ENCODE results near the gene NEIL3.
A peak's percentile ranks its signal among the peaks of the same experiment; 100 is the strongest.
"Not testable (repeated sequence)": the region's sequence is repeated elsewhere in the genome, so short reads cannot be mapped to it uniquely, and the experiment has no call there.

NEIL3 gene

GRCh38 chr4:177304094-177304493 lies 5.6 kb upstream of the NEIL3 start:
- in situ Hi-C loops (cut with HindIII; ENCODE audit: low pct_ligation_motif_present, low sequenced_read_pairs), result no loop called here
- no peak overlapping the region for H3K4me3 ChIP-seq (ENCODE audit: low read depth, low read length)
- TF ChIP-seq CTCF (IDR thresholded peaks at IDR 0.05; ENCODE audit: low read depth, low read length, missing control alignments), result no peak

GRCh38 chr4:177304864-177305263 lies 4.8 kb upstream of the NEIL3 start:
- H3K4me3 ChIP-seq (ENCODE audit: low read depth, low read length); DNase-seq; H3K27ac ChIP-seq; H3K27me3 ChIP-seq (replicated peaks); in situ Hi-C loops (cut with HindIII; ENCODE audit: low pct_ligation_motif_present, low sequenced_read_pairs); H3K36me3 ChIP-seq (replicated peaks): not testable (repeated sequence)

More at GRCh38 chr4:177304094-177304493, 5.6 kb upstream of the NEIL3 start:
- no peaks in the 10 kb centered on the region for H3K36me3 ChIP-seq (replicated peaks)
- no peaks in the 10 kb centered on the region for H3K27me3 ChIP-seq (replicated peaks)
- DNase-seq, result no peak
- no peak overlapping the region for H3K27ac ChIP-seq

GRCh38 chr4:177308125-177308524 lies 1.5 kb upstream of the NEIL3 start:
- Histone ChIP-seq H3K27me3 (replicated peaks) (no peaks in the 10 kb centered on the region), H3K4me3 (ENCODE audit: low read depth, low read length) (no peak overlapping the region), H3K27ac (no peak overlapping the region), H3K36me3 (replicated peaks) (no peaks in the 10 kb centered on the region)
- no peak for TF ChIP-seq CTCF (IDR thresholded peaks at IDR 0.05; ENCODE audit: low read depth, low read length, missing control alignments)
- in situ Hi-C loops (cut with HindIII; ENCODE audit: low pct_ligation_motif_present, low sequenced_read_pairs), result no loop called here
- peak; percentile 12 for DNase-seq

- no peak for TF ChIP-seq CTCF (IDR thresholded peaks at IDR 0.05; ENCODE audit: low read depth, low read length, missing control alignments)
- in situ Hi-C loops (cut with HindIII; ENCODE audit: low pct_ligation_motif_present, low sequenced_read_pairs), result no loop called here
- Histone ChIP-seq H3K36me3 (replicated peaks) (no peaks in the 10 kb centered on the region), H3K27me3 (replicated peaks) (no peaks in the 10 kb centered on the region), H3K27ac (no peak overlapping the region), H3K4me3 (ENCODE audit: low read depth, low read length) (peak overlapping the region; percentile 69)
- DNase-seq, result no peak
These were observed 690 bp upstream of the NEIL3 start for GRCh38 chr4:177308847-177309521.

- H3K27me3 ChIP-seq (replicated peaks), result no peaks in the 10 kb centered on the region
- H3K4me3 ChIP-seq (ENCODE audit: low read depth, low read length), result no peak overlapping the region
- H3K36me3 ChIP-seq (replicated peaks), result no peaks in the 10 kb centered on the region
- H3K27ac ChIP-seq, result no peak overlapping the region
- TF ChIP-seq CTCF (IDR thresholded peaks at IDR 0.05; ENCODE audit: low read depth, low read length, missing control alignments), result no peak
- DNase-seq, result no peak
- in situ Hi-C loops (cut with HindIII; ENCODE audit: low pct_ligation_motif_present, low sequenced_read_pairs), result no loop called here
These were observed 1.9 kb downstream of the NEIL3 start for GRCh38 chr4:177311589-177311988.

- no peak for DNase-seq
- TF ChIP-seq CTCF (IDR thresholded peaks at IDR 0.05; ENCODE audit: low read depth, low read length, missing control alignments), result no peak
- in situ Hi-C loops (cut with HindIII; ENCODE audit: low pct_ligation_motif_present, low sequenced_read_pairs), result no loop called here
- Histone ChIP-seq H3K27ac (no peak overlapping the region), H3K36me3 (replicated peaks) (no peaks in the 10 kb centered on the region), H3K27me3 (replicated peaks) (no peaks in the 10 kb centered on the region), H3K4me3 (ENCODE audit: low read depth, low read length) (no peak overlapping the region)
These were observed 3.6 kb downstream of the NEIL3 start for GRCh38 chr4:177313263-177313662.

Data from brain microvascular endothelial cell (primary cell).